ENCODE measurements around the gene E2F6. TPM values are rescaled to one million over a fixed set of nuclear protein-coding genes. Genes with fewer than 3 reads are reported as not detected.

The E2F6 gene
- polyA plus RNA-seq, 1 experiment: 17.9 TPM

DNA sequence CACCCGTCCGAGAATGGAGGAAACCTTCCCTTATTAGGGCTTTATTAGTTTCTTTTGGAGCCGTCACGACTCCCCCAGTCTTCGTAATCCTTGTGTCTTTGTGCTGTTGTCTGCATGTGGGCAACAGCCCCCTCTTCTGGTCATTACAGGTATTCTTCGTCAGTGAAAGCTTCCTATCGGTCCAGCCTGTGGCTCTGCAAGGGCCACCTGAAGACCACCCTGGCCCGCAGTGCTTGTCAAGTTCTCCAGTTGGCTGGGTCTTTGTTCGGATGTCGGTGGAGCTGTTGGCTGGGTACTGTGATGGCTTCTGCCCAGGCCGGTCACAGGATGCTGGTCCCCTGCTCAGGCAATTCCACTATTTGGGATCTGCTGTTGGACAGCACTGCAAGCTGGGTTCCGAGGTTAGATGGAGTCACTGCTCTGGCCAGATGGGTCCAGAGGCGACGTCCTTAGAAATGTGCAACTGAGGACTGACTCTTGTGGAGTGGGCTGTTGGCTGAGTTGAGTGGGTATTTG lies 19.2 kb downstream of the E2F6 start:
- TF ChIP-seq, protein P1, sequence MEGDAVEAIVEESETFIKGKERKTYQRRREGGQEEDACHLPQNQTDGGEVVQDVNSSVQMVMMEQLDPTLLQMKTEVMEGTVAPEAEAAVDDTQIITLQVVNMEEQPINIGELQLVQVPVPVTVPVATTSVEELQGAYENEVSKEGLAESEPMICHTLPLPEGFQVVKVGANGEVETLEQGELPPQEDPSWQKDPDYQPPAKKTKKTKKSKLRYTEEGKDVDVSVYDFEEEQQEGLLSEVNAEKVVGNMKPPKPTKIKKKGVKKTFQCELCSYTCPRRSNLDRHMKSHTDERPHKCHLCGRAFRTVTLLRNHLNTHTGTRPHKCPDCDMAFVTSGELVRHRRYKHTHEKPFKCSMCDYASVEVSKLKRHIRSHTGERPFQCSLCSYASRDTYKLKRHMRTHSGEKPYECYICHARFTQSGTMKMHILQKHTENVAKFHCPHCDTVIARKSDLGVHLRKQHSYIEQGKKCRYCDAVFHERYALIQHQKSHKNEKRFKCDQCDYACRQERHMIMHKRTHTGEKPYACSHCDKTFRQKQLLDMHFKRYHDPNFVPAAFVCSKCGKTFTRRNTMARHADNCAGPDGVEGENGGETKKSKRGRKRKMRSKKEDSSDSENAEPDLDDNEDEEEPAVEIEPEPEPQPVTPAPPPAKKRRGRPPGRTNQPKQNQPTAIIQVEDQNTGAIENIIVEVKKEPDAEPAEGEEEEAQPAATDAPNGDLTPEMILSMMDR (IDR thresholded peaks at IDR 0.05; ENCODE audit: low read depth, low read length): peak; percentile 79
- DNase-seq (ENCODE audit: low read depth, low spot score): peak; percentile 33
- Histone ChIP-seq H3K4me3 (ENCODE audit: low read depth, low read length) (no peak overlapping the region), H3K27me3 (ENCODE audit: control insufficient read depth, insufficient read depth, low read length) (no peaks in the 10 kb centered on the region), H3K27ac (ENCODE audit: low read depth, low read length) (no peak overlapping the region), H3K9me3 (ENCODE audit: control insufficient read depth, insufficient read depth, low read length) (peaks cover 6% of the 10 kb centered on the region)
- ChIA-PET CTCF (interaction anchor here (0.6 to 2.8 kb wide), 18 partner anchors 10 to 315 kb away, joined by 3 to 62 read pairs (median 4); a partner anchor contains a TSS), POLR2A (interaction anchor here (1.0 kb wide), 1 partner anchor 314 kb away, joined by 5 read pairs; a partner anchor contains a TSS)

- Histone ChIP-seq H3K27me3 (ENCODE audit: control insufficient read depth, insufficient read depth, low read length) (no peaks in the 10 kb centered on the region), H3K27ac (ENCODE audit: low read depth, low read length) (no peak overlapping the region), H3K4me3 (ENCODE audit: low read depth, low read length) (no peak overlapping the region), H3K9me3 (ENCODE audit: control insufficient read depth, insufficient read depth, low read length) (peaks cover 7% of the 10 kb centered on the region)
- TF ChIP-seq, protein P1 (IDR thresholded peaks at IDR 0.05; ENCODE audit: low read depth, low read length): no peak
- CTCF ChIA-PET: interaction anchor here (0.7 to 4.5 kb wide), 2 partner anchors 210 to 312 kb away, joined by 4 to 21 read pairs; a partner anchor contains a TSS
- no peak for DNase-seq (ENCODE audit: low read depth, low spot score)
- POLR2A ChIA-PET: no interaction called here
Observed at GRCh38 chr2:11444737-11445136, 21.2 kb downstream of the E2F6 start.

DNA sequence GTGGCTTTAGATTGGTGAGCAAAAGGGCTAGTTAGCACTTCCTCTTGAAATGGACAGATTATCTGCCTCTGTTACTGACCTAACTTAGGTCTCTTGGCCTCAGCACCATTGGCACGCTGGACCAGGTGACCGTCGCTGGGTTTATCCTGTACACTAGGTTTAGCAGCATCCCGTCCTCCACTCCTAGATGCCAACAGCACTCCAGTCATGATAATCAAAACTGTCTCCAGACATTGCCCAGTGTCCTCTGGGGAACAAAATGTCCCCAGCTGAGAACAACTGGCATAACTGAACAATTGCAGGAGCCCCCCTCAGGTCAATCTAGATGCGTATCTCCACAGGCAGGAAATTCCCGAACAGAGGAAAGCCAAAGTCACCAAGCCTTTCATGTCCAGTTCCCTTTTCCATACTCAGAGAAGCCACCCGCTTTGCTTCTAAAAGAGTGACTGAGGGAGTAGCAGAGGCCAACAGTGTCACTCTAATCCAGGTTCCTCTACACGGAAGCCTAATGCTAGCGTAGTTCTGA lies 27.3 kb downstream of the E2F6 start:
- DNase-seq (ENCODE audit: low read depth, low spot score): no peak
- no peak overlapping the region for H3K4me3 ChIP-seq (ENCODE audit: low read depth, low read length)
- CTCF ChIA-PET: interaction anchor here (1.8 kb wide), 1 partner anchor 306 kb away, joined by 6 read pairs; a partner anchor contains a TSS
- no peaks in the 10 kb centered on the region for H3K27me3 ChIP-seq (ENCODE audit: control insufficient read depth, insufficient read depth, low read length)
- POLR2A ChIA-PET: no interaction called here
- no peak overlapping the region for H3K27ac ChIP-seq (ENCODE audit: low read depth, low read length)
- TF ChIP-seq, protein P1 (IDR thresholded peaks at IDR 0.05; ENCODE audit: low read depth, low read length): no peak
- peaks cover 7% of the 10 kb centered on the region for H3K9me3 ChIP-seq (ENCODE audit: control insufficient read depth, insufficient read depth, low read length)

GRCh38 chr2:11437602-11438001 lies 28.4 kb downstream of the E2F6 start:
- Histone ChIP-seq H3K27me3 (ENCODE audit: control insufficient read depth, insufficient read depth, low read length) (no peaks in the 10 kb centered on the region), H3K27ac (ENCODE audit: low read depth, low read length) (no peak overlapping the region), H3K4me3 (ENCODE audit: low read depth, low read length) (no peak overlapping the region), H3K9me3 (ENCODE audit: control insufficient read depth, insufficient read depth, low read length) (peaks cover 7% of the 10 kb centered on the region)
- CTCF ChIA-PET: interaction anchor here (1.8 kb wide), 1 partner anchor 305 kb away, joined by 6 read pairs; a partner anchor contains a TSS
- POLR2A ChIA-PET: no interaction called here
- no peak for DNase-seq (ENCODE audit: low read depth, low spot score)
- TF ChIP-seq, protein P1 (IDR thresholded peaks at IDR 0.05; ENCODE audit: low read depth, low read length): no peak

DNA sequence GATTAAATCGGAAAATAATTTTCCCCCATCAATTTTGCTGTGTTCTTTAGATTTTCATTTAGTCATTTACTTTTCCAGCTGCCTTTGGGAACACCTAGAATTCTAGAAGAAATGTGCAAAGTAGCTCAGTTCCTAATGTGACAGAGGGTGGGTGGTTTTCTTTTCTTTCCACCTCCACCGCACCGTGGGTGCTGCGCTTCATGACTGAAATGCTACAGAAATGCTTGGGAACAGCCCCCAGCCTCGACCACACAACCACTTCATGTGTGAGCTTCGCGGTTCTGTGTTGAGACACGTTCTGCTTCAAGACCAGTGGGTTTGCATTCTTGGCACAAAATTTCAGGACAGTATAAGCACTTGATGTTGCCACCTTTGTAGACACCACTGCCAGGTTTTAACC lies 30.9 kb downstream of the E2F6 start:
- ChIA-PET CTCF (no interaction called here), POLR2A (no interaction called here)
- no peak for DNase-seq (ENCODE audit: low read depth, low spot score)
- Histone ChIP-seq H3K4me3 (ENCODE audit: low read depth, low read length) (no peak overlapping the region), H3K9me3 (ENCODE audit: control insufficient read depth, insufficient read depth, low read length) (no peaks in the 10 kb centered on the region), H3K27me3 (ENCODE audit: control insufficient read depth, insufficient read depth, low read length) (no peaks in the 10 kb centered on the region), H3K27ac (ENCODE audit: low read depth, low read length) (no peak overlapping the region)
- TF ChIP-seq, protein P1 (IDR thresholded peaks at IDR 0.05; ENCODE audit: low read depth, low read length): no peak

Data from AG04450 (cell line).